WTC11 (cell line): ENCODE data around the gene ERAS.

Experiments used
- KAT7 ChIP-seq: sonication (generic); formaldehyde crosslinking; IDR thresholded peaks from 2 replicates; pipeline ENCODE4 v1.8.1; 2023; ENCODE audit warnings: missing genetic modification reagents, mild to moderate bottlenecking, borderline replicate concordance
- NR2C2 ChIP-seq: sonication (generic); formaldehyde crosslinking; IDR thresholded peaks from 2 replicates; pipeline ENCODE4 v1.8.0; 2022; ENCODE audit warnings: mild to moderate bottlenecking, missing genetic modification reagents
- TF ChIP-seq, protein P1 (sequence below): sonication (generic); formaldehyde crosslinking; IDR thresholded peaks from 2 replicates; pipeline ENCODE4 v1.8.0; 2022; ENCODE audit warnings: mild to moderate bottlenecking, missing genetic modification reagents
- TF ChIP-seq, protein P2 (sequence below): fragments of 200-600 bp; IDR thresholded peaks from 2 replicates; pipeline ENCODE4 v1.8.0; 2022; ENCODE audit warnings: antibody characterized with exemption
- TF ChIP-seq, protein P3 (sequence below): sonication (generic); formaldehyde crosslinking; conservative IDR thresholded peaks from 2 replicates; pipeline ENCODE4 v1.8.1; 2022; ENCODE audit warnings: mild to moderate bottlenecking, missing genetic modification reagents
- TF ChIP-seq, protein P4 (sequence below): sonication (generic); formaldehyde crosslinking; IDR thresholded peaks from 2 replicates; pipeline ENCODE4 v1.8.1; 2022; ENCODE audit warnings: low read depth, missing genetic modification reagents, borderline replicate concordance

DNA sequence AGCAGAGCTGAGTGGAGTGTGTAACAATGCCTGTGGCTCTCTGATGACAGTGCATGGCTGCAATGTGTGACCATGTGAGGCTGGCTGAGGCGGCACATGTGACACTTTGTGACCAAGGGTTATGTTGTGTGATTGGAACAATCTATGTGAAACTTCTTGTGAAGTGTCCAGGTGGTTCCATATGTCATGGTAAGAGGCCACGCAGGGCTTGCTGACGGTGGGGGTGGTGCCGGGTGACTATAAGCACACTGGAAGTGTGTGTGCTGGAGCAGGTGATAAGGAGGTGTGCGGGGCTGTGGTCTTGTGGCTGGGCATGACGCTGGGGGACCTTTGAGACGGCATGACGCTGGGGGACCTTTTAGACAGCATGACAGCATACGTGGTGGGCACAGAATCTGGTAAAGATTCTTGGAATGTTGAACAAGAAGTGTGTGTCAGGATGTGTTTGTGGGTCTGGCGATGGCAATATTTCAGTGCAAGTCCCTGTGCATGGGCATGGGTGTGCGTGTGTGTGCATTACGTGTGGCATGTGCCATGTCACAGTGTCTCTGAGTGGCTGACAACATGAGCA lies 31.9 kb upstream of the ERAS start:
- TF ChIP-seq, protein P1, sequence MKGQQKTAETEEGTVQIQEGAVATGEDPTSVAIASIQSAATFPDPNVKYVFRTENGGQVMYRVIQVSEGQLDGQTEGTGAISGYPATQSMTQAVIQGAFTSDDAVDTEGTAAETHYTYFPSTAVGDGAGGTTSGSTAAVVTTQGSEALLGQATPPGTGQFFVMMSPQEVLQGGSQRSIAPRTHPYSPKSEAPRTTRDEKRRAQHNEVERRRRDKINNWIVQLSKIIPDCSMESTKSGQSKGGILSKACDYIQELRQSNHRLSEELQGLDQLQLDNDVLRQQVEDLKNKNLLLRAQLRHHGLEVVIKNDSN (CRISPR knock-in tag): no peak
- TF ChIP-seq, protein P2, sequence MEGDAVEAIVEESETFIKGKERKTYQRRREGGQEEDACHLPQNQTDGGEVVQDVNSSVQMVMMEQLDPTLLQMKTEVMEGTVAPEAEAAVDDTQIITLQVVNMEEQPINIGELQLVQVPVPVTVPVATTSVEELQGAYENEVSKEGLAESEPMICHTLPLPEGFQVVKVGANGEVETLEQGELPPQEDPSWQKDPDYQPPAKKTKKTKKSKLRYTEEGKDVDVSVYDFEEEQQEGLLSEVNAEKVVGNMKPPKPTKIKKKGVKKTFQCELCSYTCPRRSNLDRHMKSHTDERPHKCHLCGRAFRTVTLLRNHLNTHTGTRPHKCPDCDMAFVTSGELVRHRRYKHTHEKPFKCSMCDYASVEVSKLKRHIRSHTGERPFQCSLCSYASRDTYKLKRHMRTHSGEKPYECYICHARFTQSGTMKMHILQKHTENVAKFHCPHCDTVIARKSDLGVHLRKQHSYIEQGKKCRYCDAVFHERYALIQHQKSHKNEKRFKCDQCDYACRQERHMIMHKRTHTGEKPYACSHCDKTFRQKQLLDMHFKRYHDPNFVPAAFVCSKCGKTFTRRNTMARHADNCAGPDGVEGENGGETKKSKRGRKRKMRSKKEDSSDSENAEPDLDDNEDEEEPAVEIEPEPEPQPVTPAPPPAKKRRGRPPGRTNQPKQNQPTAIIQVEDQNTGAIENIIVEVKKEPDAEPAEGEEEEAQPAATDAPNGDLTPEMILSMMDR: no peak
- TF ChIP-seq NR2C2 (CRISPR knock-in tag) (no peak), KAT7 (CRISPR knock-in tag) (no peak)
- TF ChIP-seq, protein P3, sequence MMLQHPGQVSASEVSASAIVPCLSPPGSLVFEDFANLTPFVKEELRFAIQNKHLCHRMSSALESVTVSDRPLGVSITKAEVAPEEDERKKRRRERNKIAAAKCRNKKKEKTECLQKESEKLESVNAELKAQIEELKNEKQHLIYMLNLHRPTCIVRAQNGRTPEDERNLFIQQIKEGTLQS: no peak
- TF ChIP-seq, protein P4, sequence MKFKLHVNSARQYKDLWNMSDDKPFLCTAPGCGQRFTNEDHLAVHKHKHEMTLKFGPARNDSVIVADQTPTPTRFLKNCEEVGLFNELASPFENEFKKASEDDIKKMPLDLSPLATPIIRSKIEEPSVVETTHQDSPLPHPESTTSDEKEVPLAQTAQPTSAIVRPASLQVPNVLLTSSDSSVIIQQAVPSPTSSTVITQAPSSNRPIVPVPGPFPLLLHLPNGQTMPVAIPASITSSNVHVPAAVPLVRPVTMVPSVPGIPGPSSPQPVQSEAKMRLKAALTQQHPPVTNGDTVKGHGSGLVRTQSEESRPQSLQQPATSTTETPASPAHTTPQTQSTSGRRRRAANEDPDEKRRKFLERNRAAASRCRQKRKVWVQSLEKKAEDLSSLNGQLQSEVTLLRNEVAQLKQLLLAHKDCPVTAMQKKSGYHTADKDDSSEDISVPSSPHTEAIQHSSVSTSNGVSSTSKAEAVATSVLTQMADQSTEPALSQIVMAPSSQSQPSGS (CRISPR knock-in tag): no peak
